Measurements from ENCODE around the gene UBE2V1. TPM values are rescaled to one million over a fixed set of nuclear protein-coding genes. Genes with fewer than 3 reads are reported as not detected.

Gene UBE2V1
- total and polyA plus RNA-seq, 2 of the 13 experiments (the other 11 are each of a cell fraction or from before 2014, with no cell fraction given), result 81.3 to 132 TPM

DNA sequence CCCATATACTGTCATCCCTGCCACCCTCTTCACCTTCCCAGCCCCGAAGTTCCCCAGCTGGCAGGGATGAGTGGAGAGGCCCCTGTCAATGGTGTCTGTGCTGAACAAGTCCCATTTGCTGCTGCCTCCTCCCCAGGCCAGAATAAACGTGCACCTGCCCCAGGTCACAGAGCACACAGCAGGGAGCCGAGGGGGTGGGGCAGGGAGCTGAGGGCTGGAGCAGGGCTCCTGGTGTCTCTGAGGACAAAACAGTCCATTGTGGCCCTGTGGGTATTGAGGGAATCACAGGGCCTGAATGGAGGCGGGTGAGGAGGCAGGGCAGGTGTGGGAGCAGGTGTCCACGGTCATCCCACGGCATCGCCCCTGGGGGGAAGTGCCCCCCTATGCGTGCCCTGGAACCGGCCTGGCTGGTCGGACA lies 74.4 kb downstream of the UBE2V1 start (continued):
- TF ChIP-seq, protein P1, sequence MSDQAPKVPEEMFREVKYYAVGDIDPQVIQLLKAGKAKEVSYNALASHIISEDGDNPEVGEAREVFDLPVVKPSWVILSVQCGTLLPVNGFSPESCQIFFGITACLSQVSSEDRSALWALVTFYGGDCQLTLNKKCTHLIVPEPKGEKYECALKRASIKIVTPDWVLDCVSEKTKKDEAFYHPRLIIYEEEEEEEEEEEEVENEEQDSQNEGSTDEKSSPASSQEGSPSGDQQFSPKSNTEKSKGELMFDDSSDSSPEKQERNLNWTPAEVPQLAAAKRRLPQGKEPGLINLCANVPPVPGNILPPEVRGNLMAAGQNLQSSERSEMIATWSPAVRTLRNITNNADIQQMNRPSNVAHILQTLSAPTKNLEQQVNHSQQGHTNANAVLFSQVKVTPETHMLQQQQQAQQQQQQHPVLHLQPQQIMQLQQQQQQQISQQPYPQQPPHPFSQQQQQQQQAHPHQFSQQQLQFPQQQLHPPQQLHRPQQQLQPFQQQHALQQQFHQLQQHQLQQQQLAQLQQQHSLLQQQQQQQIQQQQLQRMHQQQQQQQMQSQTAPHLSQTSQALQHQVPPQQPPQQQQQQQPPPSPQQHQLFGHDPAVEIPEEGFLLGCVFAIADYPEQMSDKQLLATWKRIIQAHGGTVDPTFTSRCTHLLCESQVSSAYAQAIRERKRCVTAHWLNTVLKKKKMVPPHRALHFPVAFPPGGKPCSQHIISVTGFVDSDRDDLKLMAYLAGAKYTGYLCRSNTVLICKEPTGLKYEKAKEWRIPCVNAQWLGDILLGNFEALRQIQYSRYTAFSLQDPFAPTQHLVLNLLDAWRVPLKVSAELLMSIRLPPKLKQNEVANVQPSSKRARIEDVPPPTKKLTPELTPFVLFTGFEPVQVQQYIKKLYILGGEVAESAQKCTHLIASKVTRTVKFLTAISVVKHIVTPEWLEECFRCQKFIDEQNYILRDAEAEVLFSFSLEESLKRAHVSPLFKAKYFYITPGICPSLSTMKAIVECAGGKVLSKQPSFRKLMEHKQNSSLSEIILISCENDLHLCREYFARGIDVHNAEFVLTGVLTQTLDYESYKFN (CRISPR knock-in tag; conservative IDR thresholded peaks at IDR 0.05), result peak; percentile 32; the same call in 1 of the 2 replicates
- TF ChIP-seq LCORL (IDR thresholded peaks at IDR 0.05) (no peak), LCORL (CRISPR knock-in tag; IDR thresholded peaks at IDR 0.05) (peak; percentile 41; the same call in 1 of the 2 replicates), ATAD3A (CRISPR knock-in tag; IDR thresholded peaks at IDR 0.05) (no peak), TGIF2 (CRISPR knock-in tag; IDR thresholded peaks at IDR 0.05) (0 out of 2 replicates have a peak, but pooled peaks have one; percentile 30), ZNF350 (CRISPR knock-in tag; IDR thresholded peaks at IDR 0.05; ENCODE audit: borderline replicate concordance, low read depth) (no peak)
- TF ChIP-seq, protein P2, sequence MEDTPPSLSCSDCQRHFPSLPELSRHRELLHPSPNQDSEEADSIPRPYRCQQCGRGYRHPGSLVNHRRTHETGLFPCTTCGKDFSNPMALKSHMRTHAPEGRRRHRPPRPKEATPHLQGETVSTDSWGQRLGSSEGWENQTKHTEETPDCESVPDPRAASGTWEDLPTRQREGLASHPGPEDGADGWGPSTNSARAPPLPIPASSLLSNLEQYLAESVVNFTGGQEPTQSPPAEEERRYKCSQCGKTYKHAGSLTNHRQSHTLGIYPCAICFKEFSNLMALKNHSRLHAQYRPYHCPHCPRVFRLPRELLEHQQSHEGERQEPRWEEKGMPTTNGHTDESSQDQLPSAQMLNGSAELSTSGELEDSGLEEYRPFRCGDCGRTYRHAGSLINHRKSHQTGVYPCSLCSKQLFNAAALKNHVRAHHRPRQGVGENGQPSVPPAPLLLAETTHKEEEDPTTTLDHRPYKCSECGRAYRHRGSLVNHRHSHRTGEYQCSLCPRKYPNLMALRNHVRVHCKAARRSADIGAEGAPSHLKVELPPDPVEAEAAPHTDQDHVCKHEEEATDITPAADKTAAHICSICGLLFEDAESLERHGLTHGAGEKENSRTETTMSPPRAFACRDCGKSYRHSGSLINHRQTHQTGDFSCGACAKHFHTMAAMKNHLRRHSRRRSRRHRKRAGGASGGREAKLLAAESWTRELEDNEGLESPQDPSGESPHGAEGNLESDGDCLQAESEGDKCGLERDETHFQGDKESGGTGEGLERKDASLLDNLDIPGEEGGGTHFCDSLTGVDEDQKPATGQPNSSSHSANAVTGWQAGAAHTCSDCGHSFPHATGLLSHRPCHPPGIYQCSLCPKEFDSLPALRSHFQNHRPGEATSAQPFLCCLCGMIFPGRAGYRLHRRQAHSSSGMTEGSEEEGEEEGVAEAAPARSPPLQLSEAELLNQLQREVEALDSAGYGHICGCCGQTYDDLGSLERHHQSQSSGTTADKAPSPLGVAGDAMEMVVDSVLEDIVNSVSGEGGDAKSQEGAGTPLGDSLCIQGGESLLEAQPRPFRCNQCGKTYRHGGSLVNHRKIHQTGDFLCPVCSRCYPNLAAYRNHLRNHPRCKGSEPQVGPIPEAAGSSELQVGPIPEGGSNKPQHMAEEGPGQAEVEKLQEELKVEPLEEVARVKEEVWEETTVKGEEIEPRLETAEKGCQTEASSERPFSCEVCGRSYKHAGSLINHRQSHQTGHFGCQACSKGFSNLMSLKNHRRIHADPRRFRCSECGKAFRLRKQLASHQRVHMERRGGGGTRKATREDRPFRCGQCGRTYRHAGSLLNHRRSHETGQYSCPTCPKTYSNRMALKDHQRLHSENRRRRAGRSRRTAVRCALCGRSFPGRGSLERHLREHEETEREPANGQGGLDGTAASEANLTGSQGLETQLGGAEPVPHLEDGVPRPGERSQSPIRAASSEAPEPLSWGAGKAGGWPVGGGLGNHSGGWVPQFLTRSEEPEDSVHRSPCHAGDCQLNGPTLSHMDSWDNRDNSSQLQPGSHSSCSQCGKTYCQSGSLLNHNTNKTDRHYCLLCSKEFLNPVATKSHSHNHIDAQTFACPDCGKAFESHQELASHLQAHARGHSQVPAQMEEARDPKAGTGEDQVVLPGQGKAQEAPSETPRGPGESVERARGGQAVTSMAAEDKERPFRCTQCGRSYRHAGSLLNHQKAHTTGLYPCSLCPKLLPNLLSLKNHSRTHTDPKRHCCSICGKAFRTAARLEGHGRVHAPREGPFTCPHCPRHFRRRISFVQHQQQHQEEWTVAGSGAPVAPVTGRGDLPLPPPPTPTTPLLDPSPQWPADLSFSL (CRISPR knock-in tag; IDR thresholded peaks at IDR 0.05), result no peak
- TF ChIP-seq, protein P3, sequence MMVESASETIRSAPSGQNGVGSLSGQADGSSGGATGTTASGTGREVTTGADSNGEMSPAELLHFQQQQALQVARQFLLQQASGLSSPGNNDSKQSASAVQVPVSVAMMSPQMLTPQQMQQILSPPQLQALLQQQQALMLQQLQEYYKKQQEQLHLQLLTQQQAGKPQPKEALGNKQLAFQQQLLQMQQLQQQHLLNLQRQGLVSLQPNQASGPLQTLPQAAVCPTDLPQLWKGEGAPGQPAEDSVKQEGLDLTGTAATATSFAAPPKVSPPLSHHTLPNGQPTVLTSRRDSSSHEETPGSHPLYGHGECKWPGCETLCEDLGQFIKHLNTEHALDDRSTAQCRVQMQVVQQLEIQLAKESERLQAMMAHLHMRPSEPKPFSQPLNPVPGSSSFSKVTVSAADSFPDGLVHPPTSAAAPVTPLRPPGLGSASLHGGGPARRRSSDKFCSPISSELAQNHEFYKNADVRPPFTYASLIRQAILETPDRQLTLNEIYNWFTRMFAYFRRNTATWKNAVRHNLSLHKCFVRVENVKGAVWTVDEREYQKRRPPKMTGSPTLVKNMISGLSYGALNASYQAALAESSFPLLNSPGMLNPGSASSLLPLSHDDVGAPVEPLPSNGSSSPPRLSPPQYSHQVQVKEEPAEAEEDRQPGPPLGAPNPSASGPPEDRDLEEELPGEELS (CRISPR knock-in tag; IDR thresholded peaks at IDR 0.05), result peak; percentile 23; the same call in 1 of the 2 replicates
- TF ChIP-seq, protein P4, sequence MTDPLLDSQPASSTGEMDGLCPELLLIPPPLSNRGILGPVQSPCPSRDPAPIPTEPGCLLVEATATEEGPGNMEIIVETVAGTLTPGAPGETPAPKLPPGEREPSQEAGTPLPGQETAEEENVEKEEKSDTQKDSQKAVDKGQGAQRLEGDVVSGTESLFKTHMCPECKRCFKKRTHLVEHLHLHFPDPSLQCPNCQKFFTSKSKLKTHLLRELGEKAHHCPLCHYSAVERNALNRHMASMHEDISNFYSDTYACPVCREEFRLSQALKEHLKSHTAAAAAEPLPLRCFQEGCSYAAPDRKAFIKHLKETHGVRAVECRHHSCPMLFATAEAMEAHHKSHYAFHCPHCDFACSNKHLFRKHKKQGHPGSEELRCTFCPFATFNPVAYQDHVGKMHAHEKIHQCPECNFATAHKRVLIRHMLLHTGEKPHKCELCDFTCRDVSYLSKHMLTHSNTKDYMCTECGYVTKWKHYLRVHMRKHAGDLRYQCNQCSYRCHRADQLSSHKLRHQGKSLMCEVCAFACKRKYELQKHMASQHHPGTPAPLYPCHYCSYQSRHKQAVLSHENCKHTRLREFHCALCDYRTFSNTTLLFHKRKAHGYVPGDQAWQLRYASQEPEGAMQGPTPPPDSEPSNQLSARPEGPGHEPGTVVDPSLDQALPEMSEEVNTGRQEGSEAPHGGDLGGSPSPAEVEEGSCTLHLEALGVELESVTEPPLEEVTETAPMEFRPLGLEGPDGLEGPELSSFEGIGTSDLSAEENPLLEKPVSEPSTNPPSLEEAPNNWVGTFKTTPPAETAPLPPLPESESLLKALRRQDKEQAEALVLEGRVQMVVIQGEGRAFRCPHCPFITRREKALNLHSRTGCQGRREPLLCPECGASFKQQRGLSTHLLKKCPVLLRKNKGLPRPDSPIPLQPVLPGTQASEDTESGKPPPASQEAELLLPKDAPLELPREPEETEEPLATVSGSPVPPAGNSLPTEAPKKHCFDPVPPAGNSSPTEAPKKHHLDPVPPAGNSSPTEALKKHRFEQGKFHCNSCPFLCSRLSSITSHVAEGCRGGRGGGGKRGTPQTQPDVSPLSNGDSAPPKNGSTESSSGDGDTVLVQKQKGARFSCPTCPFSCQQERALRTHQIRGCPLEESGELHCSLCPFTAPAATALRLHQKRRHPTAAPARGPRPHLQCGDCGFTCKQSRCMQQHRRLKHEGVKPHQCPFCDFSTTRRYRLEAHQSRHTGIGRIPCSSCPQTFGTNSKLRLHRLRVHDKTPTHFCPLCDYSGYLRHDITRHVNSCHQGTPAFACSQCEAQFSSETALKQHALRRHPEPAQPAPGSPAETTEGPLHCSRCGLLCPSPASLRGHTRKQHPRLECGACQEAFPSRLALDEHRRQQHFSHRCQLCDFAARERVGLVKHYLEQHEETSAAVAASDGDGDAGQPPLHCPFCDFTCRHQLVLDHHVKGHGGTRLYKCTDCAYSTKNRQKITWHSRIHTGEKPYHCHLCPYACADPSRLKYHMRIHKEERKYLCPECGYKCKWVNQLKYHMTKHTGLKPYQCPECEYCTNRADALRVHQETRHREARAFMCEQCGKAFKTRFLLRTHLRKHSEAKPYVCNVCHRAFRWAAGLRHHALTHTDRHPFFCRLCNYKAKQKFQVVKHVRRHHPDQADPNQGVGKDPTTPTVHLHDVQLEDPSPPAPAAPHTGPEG (CRISPR knock-in tag; IDR thresholded peaks at IDR 0.05), result no peak
